ENCODE measurements around the gene RCOR1.

RCOR1 gene

GRCh38 chr14:102731101-102731870 is 138.8 kb downstream of the RCOR1 start:
- TF ChIP-seq CTCF (IDR thresholded peaks at IDR 0.05; ENCODE audit: low read depth, low read length) = no peak
- no peak for DNase-seq (ENCODE audit: low read depth, low spot score)
- H3K4me3 ChIP-seq (ENCODE audit: low read depth, low read length) = no peak overlapping the region
- in situ Hi-C loops (cut with HindIII; ENCODE audit: low sequenced_read_pairs) = no loop called here

GRCh38 chr14:102731871-102732800 is 139.7 kb downstream of the RCOR1 start:
- H3K4me3 ChIP-seq (ENCODE audit: low read depth, low read length) = no peak overlapping the region
- DNase-seq (ENCODE audit: low read depth, low spot score) = no peak
- in situ Hi-C loops (cut with HindIII; ENCODE audit: low sequenced_read_pairs) = no loop called here
- no peak for TF ChIP-seq CTCF (IDR thresholded peaks at IDR 0.05; ENCODE audit: low read depth, low read length)

DNA sequence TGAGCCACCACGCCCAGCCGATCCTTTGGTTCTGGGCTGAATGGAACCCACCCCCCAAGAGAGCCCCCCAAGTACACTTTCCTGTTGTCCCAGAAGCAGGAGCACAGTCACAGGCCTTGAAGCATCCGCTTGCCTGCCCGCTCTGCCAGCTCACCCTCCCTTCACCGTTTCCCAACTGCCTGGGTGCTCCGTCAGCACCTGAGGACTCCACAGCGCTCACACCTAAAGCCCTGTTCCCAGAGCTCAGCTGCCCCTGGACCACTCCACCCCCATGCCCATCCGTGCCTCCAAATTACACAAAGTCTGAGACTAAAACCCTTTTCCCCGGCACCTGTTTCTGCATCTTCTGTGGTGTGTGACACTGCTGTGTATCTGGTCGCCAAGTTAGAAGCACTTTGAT is 140.5 kb downstream of the RCOR1 start:
- no peak for TF ChIP-seq CTCF (IDR thresholded peaks at IDR 0.05; ENCODE audit: low read depth, low read length)
- no peak overlapping the region for H3K4me3 ChIP-seq (ENCODE audit: low read depth, low read length)
- no peak for DNase-seq (ENCODE audit: low read depth, low spot score)
- in situ Hi-C loops (cut with HindIII; ENCODE audit: low sequenced_read_pairs) = no loop called here

DNA sequence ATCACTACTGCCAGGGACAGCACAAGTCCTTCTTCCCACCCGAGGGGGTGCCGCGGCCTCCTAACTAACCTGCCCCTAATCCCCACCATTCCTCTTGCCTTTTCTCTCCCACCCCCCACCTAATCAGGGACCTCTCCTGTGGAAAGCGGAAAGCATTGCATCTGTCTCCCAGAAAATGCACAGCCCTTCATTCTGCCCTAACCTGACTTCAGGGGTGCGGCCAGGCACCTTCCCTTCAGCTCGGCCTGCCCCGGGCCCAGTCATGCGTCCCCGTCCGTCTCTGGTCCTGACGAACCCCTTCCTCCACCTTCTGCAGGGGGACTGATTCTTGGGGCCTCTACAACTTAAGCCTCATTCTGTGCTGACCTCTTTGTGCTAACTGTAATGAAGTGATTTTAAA is 140.9 kb downstream of the RCOR1 start:
- TF ChIP-seq CTCF (IDR thresholded peaks at IDR 0.05; ENCODE audit: low read depth, low read length) = no peak
- no peak for DNase-seq (ENCODE audit: low read depth, low spot score)
- no peak overlapping the region for H3K4me3 ChIP-seq (ENCODE audit: low read depth, low read length)
- in situ Hi-C loops (cut with HindIII; ENCODE audit: low sequenced_read_pairs) = no loop called here

DNA sequence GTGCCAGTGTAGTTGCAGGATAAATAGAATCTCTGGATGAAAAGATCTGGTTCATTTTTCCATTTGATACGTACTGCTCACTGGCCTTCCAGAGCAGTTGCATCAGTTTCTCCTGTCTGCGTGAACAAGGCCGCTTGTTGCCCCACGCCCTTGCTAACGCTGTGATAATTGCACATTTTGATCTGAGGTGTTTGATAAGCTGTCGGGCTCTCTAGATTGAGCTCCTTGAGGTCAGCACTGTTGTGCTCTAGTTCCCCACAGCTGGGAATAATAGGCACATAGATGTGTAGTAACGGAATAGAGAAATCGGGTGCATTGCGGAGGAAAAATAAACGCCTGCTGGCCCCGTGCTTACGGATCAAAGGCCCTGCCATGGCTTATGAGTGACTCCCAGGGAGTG is 142.0 kb downstream of the RCOR1 start:
- no peak for TF ChIP-seq CTCF (IDR thresholded peaks at IDR 0.05; ENCODE audit: low read depth, low read length)
- DNase-seq (ENCODE audit: low read depth, low spot score) = no peak
- in situ Hi-C loops (cut with HindIII; ENCODE audit: low sequenced_read_pairs) = no loop called here
- H3K4me3 ChIP-seq (ENCODE audit: low read depth, low read length) = no peak overlapping the region

DNA sequence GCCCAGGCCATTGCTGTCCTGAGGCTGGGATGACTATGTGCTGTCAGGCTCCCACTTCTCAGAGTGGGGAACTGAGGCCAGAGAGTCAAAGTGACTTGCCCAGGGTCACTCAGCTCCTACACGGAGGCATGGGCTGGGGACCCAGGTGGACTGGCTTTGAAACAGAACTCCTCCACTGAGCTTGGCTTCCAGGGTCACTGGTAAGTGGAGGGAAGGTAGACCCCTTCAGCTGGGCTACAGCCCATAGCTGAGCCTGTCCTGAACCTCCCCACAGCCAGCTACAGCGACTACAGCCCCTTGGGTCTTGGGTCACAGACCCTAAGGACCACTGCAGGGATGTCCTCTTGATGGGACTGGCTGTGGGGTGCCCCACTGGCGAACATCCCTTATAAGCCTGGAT is 144.5 kb downstream of the RCOR1 start:
- DNase-seq (ENCODE audit: low read depth, low spot score) = no peak
- in situ Hi-C loops (cut with HindIII; ENCODE audit: low sequenced_read_pairs) = no loop called here
- TF ChIP-seq CTCF (IDR thresholded peaks at IDR 0.05; ENCODE audit: low read depth, low read length) = no peak
- no peak overlapping the region for H3K4me3 ChIP-seq (ENCODE audit: low read depth, low read length)
